ENCODE results near the gene ADORA2A. TPM values are rescaled to one million over a fixed set of nuclear protein-coding genes. Genes with fewer than 3 reads are reported as not detected.

Gene ADORA2A
- polyA plus RNA-seq, 2 of the 4 experiments (the other 2 are of a cell fraction): 0.48 to 1.8 TPM

DNA sequence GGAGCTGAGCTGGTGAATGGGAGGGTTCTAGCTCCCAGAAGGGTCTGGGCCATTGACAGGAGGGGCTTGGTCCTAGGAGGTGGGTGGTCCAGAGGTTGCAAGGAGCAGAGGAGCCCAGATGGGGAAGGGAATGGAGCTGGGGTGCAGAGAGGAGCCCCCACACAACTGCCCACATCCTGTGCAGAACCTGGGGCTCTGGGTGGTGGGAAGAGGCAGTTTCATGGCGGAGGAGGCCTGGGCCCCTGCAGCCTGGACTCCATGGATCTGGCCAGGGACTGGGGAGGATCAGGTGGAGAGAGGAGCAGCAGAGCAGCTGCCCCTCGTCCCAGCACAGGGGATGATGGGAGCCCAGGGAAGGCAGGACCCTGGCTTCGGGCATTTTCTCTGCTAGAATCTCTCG lies 963 bp upstream of the ADORA2A start:
- Histone ChIP-seq H3K4me1 (no peaks in the 10 kb centered on the region), H3K4me2 (no peak overlapping the region), H3K27ac (no peak overlapping the region), H3K4me3 (no peak overlapping the region), H3K9me3 (no peaks in the 10 kb centered on the region)
- ATAC-seq: no peak
- ChIA-PET CTCF (interaction anchor here (0.6 to 1.4 kb wide), 6 partner anchors 74 to 103 kb away, joined by 3 to 9 read pairs (median 4); no protein-coding TSS in a partner anchor), POLR2A (no interaction called here)
- TF ChIP-seq, protein P1, sequence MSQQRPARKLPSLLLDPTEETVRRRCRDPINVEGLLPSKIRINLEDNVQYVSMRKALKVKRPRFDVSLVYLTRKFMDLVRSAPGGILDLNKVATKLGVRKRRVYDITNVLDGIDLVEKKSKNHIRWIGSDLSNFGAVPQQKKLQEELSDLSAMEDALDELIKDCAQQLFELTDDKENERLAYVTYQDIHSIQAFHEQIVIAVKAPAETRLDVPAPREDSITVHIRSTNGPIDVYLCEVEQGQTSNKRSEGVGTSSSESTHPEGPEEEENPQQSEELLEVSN (IDR thresholded peaks at IDR 0.05; ENCODE audit: borderline replicate concordance, low read depth): no peak
- TF ChIP-seq MYC (IDR thresholded peaks at IDR 0.05; ENCODE audit: borderline replicate concordance, low read length) (no peak), SREBF2 (IDR thresholded peaks at IDR 0.05) (no peak), RCOR1 (IDR thresholded peaks at IDR 0.05; ENCODE audit: low read depth, low read length) (no peak), TP53 (CRISPR knock-in tag; IDR thresholded peaks at IDR 0.05) (no peak), CHD4 (IDR thresholded peaks at IDR 0.05; ENCODE audit: borderline replicate concordance) (no peak), ZSCAN20 (CRISPR knock-in tag; IDR thresholded peaks at IDR 0.05) (no peak), SMC3 (IDR thresholded peaks at IDR 0.05) (no peak)
- TF ChIP-seq, protein P2, sequence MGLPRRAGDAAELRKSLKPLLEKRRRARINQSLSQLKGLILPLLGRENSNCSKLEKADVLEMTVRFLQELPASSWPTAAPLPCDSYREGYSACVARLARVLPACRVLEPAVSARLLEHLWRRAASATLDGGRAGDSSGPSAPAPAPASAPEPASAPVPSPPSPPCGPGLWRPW (IDR thresholded peaks at IDR 0.05): no peak
- 90% methylated on average over 2 of the region's 4 CpGs for WGBS (ENCODE audit: missing lambda C conversion rate)
- FAIRE-seq: no peak
- DNase-seq (ENCODE audit: low read depth in 1 of 2, low spot score in 1 of 2): no peak

DNA sequence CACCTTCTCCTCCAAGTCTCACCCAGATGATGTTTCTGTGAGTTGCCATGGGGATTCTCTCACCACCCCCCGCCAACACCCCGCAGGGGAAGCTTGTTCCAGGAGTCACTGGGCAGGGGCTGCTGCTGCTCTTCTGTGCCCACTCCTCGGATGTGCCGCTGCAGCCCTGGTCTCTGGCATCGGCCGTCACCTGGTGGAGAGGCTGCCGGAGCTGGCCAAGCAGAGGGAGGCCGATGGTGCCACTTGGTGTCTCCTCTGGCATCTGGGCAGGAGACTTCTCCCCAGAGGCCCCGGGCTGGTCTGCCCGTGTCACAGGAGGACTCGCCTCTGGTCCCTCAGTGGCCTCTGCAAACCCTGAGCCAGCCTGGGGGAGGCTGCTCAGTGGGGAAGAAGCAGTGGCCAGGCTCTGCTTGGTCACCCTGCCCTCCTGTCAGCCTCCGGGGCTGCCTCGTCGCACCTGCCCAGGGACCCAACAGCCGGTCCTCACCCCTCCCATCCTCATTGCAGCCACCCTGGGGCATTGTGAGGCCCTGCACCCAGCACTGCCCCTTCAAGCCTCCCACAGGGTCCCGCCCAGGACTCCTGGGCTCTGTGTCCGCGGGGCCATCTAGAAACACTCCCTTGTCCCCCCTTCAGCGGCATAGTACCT lies 424 bp upstream of the ADORA2A start:
- FAIRE-seq: no peak
- POLR2A ChIA-PET: no interaction called here
- CTCF ChIA-PET: interaction anchor here (0.6 to 1.4 kb wide), 5 partner anchors 65 to 103 kb away, joined by 3 to 9 read pairs (median 4); no protein-coding TSS in a partner anchor

DNA sequence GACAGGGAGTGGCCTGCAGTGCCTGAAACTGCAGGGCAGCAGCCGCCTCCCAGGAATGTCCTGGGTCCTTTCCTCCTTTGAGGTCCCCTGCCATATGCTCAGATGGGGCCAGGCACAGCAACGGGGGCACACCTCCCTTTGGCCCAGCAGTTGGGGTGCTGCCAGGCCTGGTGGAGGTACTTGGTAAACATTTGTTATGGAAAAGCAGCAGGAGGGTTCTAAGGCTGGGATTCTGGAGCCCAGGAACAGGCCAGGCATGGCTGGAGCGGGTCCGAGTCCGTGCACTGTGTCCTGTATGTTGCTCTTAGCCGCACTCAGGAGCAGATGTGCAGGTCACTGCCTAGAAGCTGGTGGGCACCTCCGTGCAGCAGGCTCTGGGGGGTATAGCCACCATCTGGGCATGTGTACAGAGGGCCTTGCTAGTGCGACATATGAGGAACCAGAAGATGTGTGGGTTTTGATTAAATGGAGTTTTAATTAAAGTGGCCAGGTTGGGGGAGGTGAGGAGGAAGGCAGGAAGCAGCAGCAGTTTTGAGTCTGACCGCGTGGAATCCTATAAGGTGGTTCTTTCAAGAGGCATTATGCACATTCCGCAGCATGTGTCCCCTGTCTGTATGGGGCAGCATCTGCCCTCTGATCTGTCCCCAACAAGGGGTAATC lies 1.5 kb downstream of the ADORA2A start:
- FAIRE-seq (no peak), ATAC-seq (no peak), DNase-seq (ENCODE audit: low read depth in 1 of 2, low spot score in 1 of 2) (no peak)
- ChIA-PET POLR2A (no interaction called here), CTCF (interaction anchor here (1.0 to 1.9 kb wide), 3 partner anchors 78 to 94 kb away, joined by 3 to 7 read pairs (median 4); no protein-coding TSS in a partner anchor)
- H3K4me2 ChIP-seq: no peak overlapping the region
- no peak overlapping the region for H3K27ac ChIP-seq
- WGBS (ENCODE audit: missing lambda C conversion rate): 86% methylated on average over 6 of the region's 11 CpGs
- TF ChIP-seq RFX5 (IDR thresholded peaks at IDR 0.05): no peak
- no peak for TF ChIP-seq JUNB (IDR thresholded peaks at IDR 0.05)
- TF ChIP-seq EP300 (IDR thresholded peaks at IDR 0.05): no peak
- TF ChIP-seq NR3C1 (IDR thresholded peaks at IDR 0.05): no peak
- TF ChIP-seq FOSB (CRISPR knock-in tag; IDR thresholded peaks at IDR 0.05): no peak
- no peak for TF ChIP-seq HOXA7 (CRISPR knock-in tag; IDR thresholded peaks at IDR 0.05)
- no peak for TF ChIP-seq SREBF2 (IDR thresholded peaks at IDR 0.05)
- TF ChIP-seq, protein P3, sequence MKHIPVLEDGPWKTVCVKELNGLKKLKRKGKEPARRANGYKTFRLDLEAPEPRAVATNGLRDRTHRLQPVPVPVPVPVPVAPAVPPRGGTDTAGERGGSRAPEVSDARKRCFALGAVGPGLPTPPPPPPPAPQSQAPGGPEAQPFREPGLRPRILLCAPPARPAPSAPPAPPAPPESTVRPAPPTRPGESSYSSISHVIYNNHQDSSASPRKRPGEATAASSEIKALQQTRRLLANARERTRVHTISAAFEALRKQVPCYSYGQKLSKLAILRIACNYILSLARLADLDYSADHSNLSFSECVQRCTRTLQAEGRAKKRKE (CRISPR knock-in tag; IDR thresholded peaks at IDR 0.05; ENCODE audit: low read depth): no peak
- H3K4me1 ChIP-seq: no peaks in the 10 kb centered on the region
- no peak overlapping the region for H3K4me3 ChIP-seq
- no peaks in the 10 kb centered on the region for H3K9me3 ChIP-seq

More for the DNA sequence above, 424 bp upstream of the ADORA2A start:
- no peak for ATAC-seq
- no peak for DNase-seq (ENCODE audit: low read depth in 1 of 2, low spot score in 1 of 2)
- no peak overlapping the region for H3K4me3 ChIP-seq
- no peaks in the 10 kb centered on the region for H3K4me1 ChIP-seq
- no peak overlapping the region for H3K4me2 ChIP-seq
- TF ChIP-seq HDAC2 (IDR thresholded peaks at IDR 0.05): no peak
- TF ChIP-seq NFE2L2 (conservative IDR thresholded peaks at IDR 0.05; ENCODE audit: low read length): no peak
- no peak for TF ChIP-seq RARB (CRISPR knock-in tag; IDR thresholded peaks at IDR 0.05)
- no peak for TF ChIP-seq MAZ (IDR thresholded peaks at IDR 0.05; ENCODE audit: borderline replicate concordance, low read depth, low read length)
- no peak for TF ChIP-seq CHD4 (IDR thresholded peaks at IDR 0.05; ENCODE audit: borderline replicate concordance)
- no peak for TF ChIP-seq ZFP36 (IDR thresholded peaks at IDR 0.05; ENCODE audit: borderline replicate concordance, partially characterized antibody)
- TF ChIP-seq ZNF302 (CRISPR knock-in tag; IDR thresholded peaks at IDR 0.05): no peak
- TF ChIP-seq KDM5A (IDR thresholded peaks at IDR 0.05): no peak
- no peak for TF ChIP-seq SMC3 (IDR thresholded peaks at IDR 0.05)
- TF ChIP-seq HEYL (CRISPR knock-in tag; IDR thresholded peaks at IDR 0.05): no peak
- TF ChIP-seq GATA3 (IDR thresholded peaks at IDR 0.05; ENCODE audit: borderline replicate concordance): no peak
- TF ChIP-seq, protein P3 (CRISPR knock-in tag; IDR thresholded peaks at IDR 0.05; ENCODE audit: low read depth): no peak
- no peak for TF ChIP-seq FOSB (CRISPR knock-in tag; IDR thresholded peaks at IDR 0.05)
- no peak for TF ChIP-seq HOXB13 (CRISPR knock-in tag; IDR thresholded peaks at IDR 0.05; ENCODE audit: low read depth)
- TF ChIP-seq, protein P4, sequence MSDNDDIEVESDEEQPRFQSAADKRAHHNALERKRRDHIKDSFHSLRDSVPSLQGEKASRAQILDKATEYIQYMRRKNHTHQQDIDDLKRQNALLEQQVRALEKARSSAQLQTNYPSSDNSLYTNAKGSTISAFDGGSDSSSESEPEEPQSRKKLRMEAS (IDR thresholded peaks at IDR 0.05): no peak
- TF ChIP-seq CHD2 (IDR thresholded peaks at IDR 0.05; ENCODE audit: low read length, partially characterized antibody): no peak
- TF ChIP-seq POLR2AphosphoS2 (conservative IDR thresholded peaks at IDR 0.05; ENCODE audit: low read length): no peak
- 79% methylated on average over 8 of the region's 19 CpGs for WGBS (ENCODE audit: missing lambda C conversion rate)
- H3K9me3 ChIP-seq: no peaks in the 10 kb centered on the region
- no peak overlapping the region for H3K27ac ChIP-seq

Measured in A549 (cell line).